Liver (tissue), 9 donors: ENCODE measurements around the gene SLC66A2. TPM values are rescaled to one million over a fixed set of nuclear protein-coding genes. Genes with fewer than 3 reads are reported as not detected.

Experiments used
- DNase-seq: peaks from one replicate; pipeline ENCODE4 v3.0.0-alpha.2; 2017; ENCODE audit warnings: low spot score
- H3K27ac ChIP-seq, 2 donors: one replicate each; pipeline ENCODE4 v1.7.0; 2013; ENCODE audit warnings: inconsistent platforms in 2 of 2, low read length in 2 of 2, control low read depth in 1 of 2, low read depth in 1 of 2, mild to moderate bottlenecking in 1 of 2
- H3K27me3 ChIP-seq, 4 donors: one replicate each; pipeline versions ENCODE4 v1.6.1 to v1.7.0; 2013; ENCODE audit warnings: low read length in 3 of 4, inconsistent platforms in 1 of 4, mild to moderate bottlenecking in 1 of 4, moderate library complexity in 1 of 4; ENCODE audit not compliant: control insufficient read depth in 4 of 4, insufficient read depth in 4 of 4
- H3K36me3 ChIP-seq, 4 donors: one replicate each; pipeline versions ENCODE4 v1.6.1 to v1.7.0; 2013; ENCODE audit warnings: low read length in 3 of 4, mild to moderate bottlenecking in 3 of 4, low read depth in 1 of 4, moderate library complexity in 1 of 4; ENCODE audit not compliant: control insufficient read depth in 4 of 4, insufficient read depth in 3 of 4
- H3K4me1 ChIP-seq, 4 donors: one replicate each; pipeline versions ENCODE4 v1.6.1 to v1.7.0; 2013; ENCODE audit warnings: low read length in 3 of 4, mild to moderate bottlenecking in 3 of 4, moderate library complexity in 1 of 4; ENCODE audit not compliant: control insufficient read depth in 4 of 4, insufficient read depth in 4 of 4
- H3K4me3 ChIP-seq, 3 donors: one replicate each; pipeline versions ENCODE4 v1.6.1 to v1.7.0; 2013; ENCODE audit warnings: low read length in 3 of 3, control low read depth in 1 of 3, low read depth in 1 of 3, mild to moderate bottlenecking in 1 of 3
- H3K9ac ChIP-seq, 2 donors: one replicate each; pipeline ENCODE4 v1.7.0; 2013; ENCODE audit warnings: low read length in 2 of 2, mild to moderate bottlenecking in 2 of 2, moderate library complexity in 2 of 2, control low read depth in 1 of 2, low read depth in 1 of 2
- H3K9me3 ChIP-seq, 4 donors: one replicate each; pipeline versions ENCODE4 v1.6.1 to v1.7.0; 2013; ENCODE audit warnings: low read length in 3 of 4; ENCODE audit not compliant: control insufficient read depth in 4 of 4
- ATF3 ChIP-seq: IDR thresholded peaks from 2 replicates; pipeline ENCODE4 v1.6.1; 2016; ENCODE audit warnings: antibody characterized with exemption
- EGR1 ChIP-seq, 2 donors: IDR thresholded peaks; 2 replicates each; pipeline ENCODE4 v1.6.1; 2016 to 2018; ENCODE audit warnings: antibody characterized with exemption in 2 of 2, low read depth in 2 of 2
- FOXA1 ChIP-seq: IDR thresholded peaks from 2 replicates; pipeline ENCODE4 v1.6.1; 2016; ENCODE audit warnings: antibody characterized with exemption
- FOXA2 ChIP-seq: IDR thresholded peaks from 2 replicates; pipeline ENCODE4 v1.6.1; 2016; ENCODE audit warnings: antibody characterized with exemption
- HNF4A ChIP-seq, 2 donors: conservative IDR thresholded peaks; 2 replicates each; pipeline ENCODE4 v1.6.1; 2016; ENCODE audit warnings: antibody characterized with exemption in 2 of 2, mild to moderate bottlenecking in 2 of 2
- HNF4G ChIP-seq: IDR thresholded peaks from 2 replicates; pipeline ENCODE4 v1.6.1; 2016; ENCODE audit warnings: antibody characterized with exemption
- NR2F2 ChIP-seq: IDR thresholded peaks from 2 replicates; pipeline ENCODE4 v1.6.1; 2016; ENCODE audit warnings: antibody characterized with exemption
- RAD21 ChIP-seq, 2 donors: IDR thresholded peaks; 2 replicates each; pipeline ENCODE4 v1.6.1; 2016; ENCODE audit warnings: antibody characterized with exemption in 2 of 2, mild to moderate bottlenecking in 2 of 2
- REST ChIP-seq: IDR thresholded peaks from 2 replicates; pipeline ENCODE4 v1.6.1; 2016; ENCODE audit warnings: antibody characterized with exemption, mild to moderate bottlenecking
- SP1 ChIP-seq: IDR thresholded peaks from 2 replicates; pipeline ENCODE4 v1.6.1; 2018; ENCODE audit warnings: antibody characterized with exemption, mild to moderate bottlenecking
- TAF1 ChIP-seq: conservative IDR thresholded peaks from 2 replicates; pipeline ENCODE4 v1.6.1; 2016; ENCODE audit warnings: antibody characterized with exemption, mild to moderate bottlenecking
- YY1 ChIP-seq: IDR thresholded peaks from 2 replicates; pipeline ENCODE4 v1.6.1; 2016; ENCODE audit warnings: antibody characterized with exemption, mild to moderate bottlenecking
- ZBTB33 ChIP-seq: IDR thresholded peaks from 2 replicates; pipeline ENCODE4 v1.6.1; 2016; ENCODE audit warnings: antibody characterized with exemption
- WGBS: extraction: QIAGEN DNeasy Blood & Tissue Kit; methylation state at CpG from one replicate; pipeline ENCODE4 v1.1.7; 2013; 5-methylcytosine and 5-hydroxymethylcytosine counted together
- polyA plus RNA-seq, 2 donors: library from polyadenylated mRNA; stranded (reverse) in 1 of 2; unstranded in 1 of 2; fragments of 200-250 nt in 1 of 2; fragments of >200 nt in 1 of 2; fragmentation: Nextera tagmentation in 1 of 2; extraction: Ambion mirVana in 1 of 2; gene quantifications; one replicate each; pipeline versions ENCODE4 v1.2.1 to v1.2.3, GENCODE V29; 2013 to 2015
- total RNA-seq, 2 donors: library from RNA; depleted of rRNA; stranded (reverse); fragments of >200 nt; gene quantifications; one replicate each; pipeline ENCODE4 v1.2.3, GENCODE V29; 2014
- donor health status: healthy.
- donor health status: healthy.
- donor health status: healthy.
- donor health status: healthy.
- donor health status: healthy.

Gene SLC66A2
- total and polyA plus RNA-seq, 4 donors, result 47.8 to 107 (median 67.9) TPM

GRCh38 chr18:79897940-79898625 is 53.4 kb downstream of the SLC66A2 start (continued):
- TF ChIP-seq HNF4A (conservative IDR thresholded peaks at IDR 0.05) (no peak), FOXA2 (no peak), RAD21 (IDR thresholded peaks at IDR 0.05) (no peak)

- TF ChIP-seq SP1, result no peak
- 97% methylated on average over 3 of the region's 3 CpGs for WGBS
- no peak overlapping the region for H3K9ac ChIP-seq
- H3K9me3 ChIP-seq, result peaks cover 17 to 46% (median 34%) of the 10 kb centered on the region in 4 donors
- H3K27ac ChIP-seq, result no peak overlapping the region
- no peak for DNase-seq
- H3K27me3 ChIP-seq, result no peaks in the 10 kb centered on the region
- no peak overlapping the region for H3K4me3 ChIP-seq
- no peaks in the 10 kb centered on the region for H3K4me1 ChIP-seq
- H3K36me3 ChIP-seq, result no peaks in the 10 kb centered on the region
Observed at GRCh38 chr18:79896738-79897137, 54.7 kb downstream of the SLC66A2 start.

GRCh38 chr18:79890674-79891073 is 60.8 kb downstream of the SLC66A2 start:
- H3K4me1 ChIP-seq, result no peaks in the 10 kb centered on the region
- peak overlapping the region in 1 of 3 donors; percentile 28 for H3K4me3 ChIP-seq
- no peak overlapping the region for H3K9ac ChIP-seq
- H3K27me3 ChIP-seq, result no peaks in the 10 kb centered on the region
- peaks cover 20 to 50% (median 40%) of the 10 kb centered on the region in 4 donors for H3K9me3 ChIP-seq
- no peak overlapping the region for H3K27ac ChIP-seq
- no peaks in the 10 kb centered on the region for H3K36me3 ChIP-seq
- TF ChIP-seq FOXA2 (no peak), YY1 (no peak), REST (no peak), ATF3 (no peak), FOXA1 (no peak)
- no peak for DNase-seq
- 84% methylated on average over 5 of the region's 5 CpGs for WGBS

GRCh38 chr18:79889569-79889968 is 61.9 kb downstream of the SLC66A2 start:
- Histone ChIP-seq H3K9ac (no peak overlapping the region), H3K4me1 (no peaks in the 10 kb centered on the region), H3K27me3 (no peaks in the 10 kb centered on the region), H3K9me3 (peaks cover 15 to 46% (median 37%) of the 10 kb centered on the region in 4 donors), H3K4me3 (no peak overlapping the region), H3K36me3 (no peaks in the 10 kb centered on the region), H3K27ac (no peak overlapping the region)
- WGBS, result 88% methylated on average over 14 of the region's 14 CpGs
- DNase-seq, result no peak
- no peak for TF ChIP-seq ZBTB33
- TF ChIP-seq EGR1 (IDR thresholded peaks at IDR 0.05; ENCODE audit: low read depth in 2 of 2), result no peak
- no peak for TF ChIP-seq HNF4A (conservative IDR thresholded peaks at IDR 0.05)
- no peak for TF ChIP-seq YY1
- no peak for TF ChIP-seq RAD21 (IDR thresholded peaks at IDR 0.05)
- no peak for TF ChIP-seq FOXA2
- no peak for TF ChIP-seq HNF4G
- no peak for TF ChIP-seq REST
- no peak for TF ChIP-seq TAF1
- no peak for TF ChIP-seq NR2F2
